Loucy (cell line): Measurements from ENCODE around the gene SLC29A3.

Source experiments
- H2AFZ ChIP-seq: fragments of 200-600 bp; sonication (generic); 2 replicates; pipeline ENCODE4 v1.6.0; 2016; ENCODE audit warnings: antibody characterized with exemption, mild to moderate bottlenecking, low read length, moderate library complexity
- H3F3A ChIP-seq: fragments of 200-600 bp; 2 replicates; pipeline ENCODE4 v1.6.0; 2016; ENCODE audit warnings: antibody characterized with exemption, low read depth, mild to moderate bottlenecking
- H3K27me3 ChIP-seq: fragments of 200-600 bp; sonication (generic); 2 replicates; pipeline ENCODE4 v1.6.1; 2014; ENCODE audit warnings: low read length, mild to moderate bottlenecking; ENCODE audit not compliant: insufficient read depth, poor library complexity, severe bottlenecking
- H3K36me3 ChIP-seq: fragments of 200-600 bp; sonication (generic); 2 replicates; pipeline ENCODE4 v1.6.1; 2016; ENCODE audit warnings: low read length; ENCODE audit not compliant: insufficient read depth
- H3K4me1 ChIP-seq: fragments of 200-600 bp; sonication (generic); 2 replicates; pipeline ENCODE4 v1.5.1; 2014; ENCODE audit warnings: low read length, mild to moderate bottlenecking; ENCODE audit not compliant: insufficient read depth, poor library complexity, severe bottlenecking
- H3K4me2 ChIP-seq: fragments of 200-600 bp; sonication (generic); 2 replicates; pipeline ENCODE4 v1.6.0; 2014; ENCODE audit warnings: antibody characterized with exemption, low read length, low read depth, mild to moderate bottlenecking; ENCODE audit not compliant: poor library complexity, severe bottlenecking
- H3K4me3 ChIP-seq: fragments of 200-600 bp; sonication (generic); 2 replicates; pipeline ENCODE4 v1.5.1; 2014; ENCODE audit warnings: low read length, mild to moderate bottlenecking, mixed read lengths; ENCODE audit not compliant: poor library complexity, severe bottlenecking
- H3K79me2 ChIP-seq: fragments of 200-600 bp; sonication (generic); 2 replicates; pipeline ENCODE4 v1.6.1; 2014; ENCODE audit warnings: low read length; ENCODE audit not compliant: insufficient read depth
- H3K9ac ChIP-seq: fragments of 200-600 bp; sonication (generic); 2 replicates; pipeline ENCODE4 v1.6.0; 2014; ENCODE audit warnings: mild to moderate bottlenecking, low read depth, low read length, moderate library complexity; ENCODE audit not compliant: poor library complexity, severe bottlenecking
- H3K9me2 ChIP-seq: fragments of 200-600 bp; sonication (generic); replicated peaks from 2 replicates; pipeline ENCODE4 v1.6.1; 2016; ENCODE audit warnings: low read depth, low read length, mixed read lengths
- H3K9me3 ChIP-seq: fragments of 200-600 bp; sonication (generic); 2 replicates; pipeline ENCODE4 v1.6.1; 2014; ENCODE audit warnings: mild to moderate bottlenecking, antibody characterized with exemption, low read length, low read depth; ENCODE audit not compliant: insufficient read depth
- H4K20me1 ChIP-seq: fragments of 200-600 bp; sonication (generic); 2 replicates; pipeline ENCODE4 v1.6.0; 2014; ENCODE audit warnings: antibody characterized with exemption, low read length, mild to moderate bottlenecking; ENCODE audit not compliant: insufficient read depth, poor library complexity, severe bottlenecking
- EZH2phosphoT487 ChIP-seq: fragments of 200-600 bp; IDR thresholded peaks from 2 replicates; pipeline ENCODE4 v1.6.1; 2018; ENCODE audit warnings: antibody characterized with exemption, mild to moderate bottlenecking, moderate library complexity, borderline replicate concordance
- TF ChIP-seq, protein P1 (sequence below): fragments of 200-600 bp; sonication (generic); conservative IDR thresholded peaks from 2 replicates; pipeline ENCODE4 v1.5.1; 2014; ENCODE audit warnings: mild to moderate bottlenecking, antibody characterized with exemption, low read length

Gene SLC29A3

DNA sequence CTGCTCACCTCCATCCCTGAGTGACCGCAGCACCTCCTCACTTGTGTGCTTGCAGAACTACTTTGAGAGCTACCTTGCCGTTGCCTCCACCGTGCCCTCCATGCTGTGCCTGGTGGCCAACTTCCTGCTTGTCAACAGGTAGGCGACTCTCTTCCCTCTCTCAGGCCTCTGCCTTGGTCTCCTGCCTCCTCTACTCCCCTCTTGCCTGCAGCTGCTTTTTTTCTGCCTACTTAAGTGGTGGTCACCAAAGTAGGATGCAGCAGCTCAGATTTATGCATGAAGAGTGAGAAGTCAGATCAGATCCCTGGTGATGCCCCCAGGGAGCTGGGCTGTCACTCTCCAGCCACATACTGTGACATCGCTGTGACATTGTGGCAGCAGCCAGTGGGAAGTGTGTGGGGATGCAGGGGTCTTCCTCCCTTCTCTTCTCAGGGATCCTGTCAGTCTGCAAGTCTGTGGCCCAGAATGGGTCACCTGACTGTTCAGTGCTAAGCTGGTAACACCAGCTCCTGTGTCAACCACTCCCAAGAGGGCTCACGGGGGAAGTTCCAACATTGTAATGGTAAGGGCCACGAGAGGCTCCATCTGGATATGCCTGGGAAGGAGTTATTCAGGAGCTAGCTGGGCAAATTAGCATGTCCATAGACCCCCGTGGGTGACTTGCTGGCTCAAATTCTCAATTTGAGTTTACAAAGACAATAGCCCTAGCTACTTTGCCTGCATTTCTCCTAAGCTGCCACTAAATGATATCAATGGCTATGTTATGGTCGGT, 25.3 kb downstream of the SLC29A3 start:
- H3K4me2 ChIP-seq: no peak overlapping the region
- TF ChIP-seq, protein P1, sequence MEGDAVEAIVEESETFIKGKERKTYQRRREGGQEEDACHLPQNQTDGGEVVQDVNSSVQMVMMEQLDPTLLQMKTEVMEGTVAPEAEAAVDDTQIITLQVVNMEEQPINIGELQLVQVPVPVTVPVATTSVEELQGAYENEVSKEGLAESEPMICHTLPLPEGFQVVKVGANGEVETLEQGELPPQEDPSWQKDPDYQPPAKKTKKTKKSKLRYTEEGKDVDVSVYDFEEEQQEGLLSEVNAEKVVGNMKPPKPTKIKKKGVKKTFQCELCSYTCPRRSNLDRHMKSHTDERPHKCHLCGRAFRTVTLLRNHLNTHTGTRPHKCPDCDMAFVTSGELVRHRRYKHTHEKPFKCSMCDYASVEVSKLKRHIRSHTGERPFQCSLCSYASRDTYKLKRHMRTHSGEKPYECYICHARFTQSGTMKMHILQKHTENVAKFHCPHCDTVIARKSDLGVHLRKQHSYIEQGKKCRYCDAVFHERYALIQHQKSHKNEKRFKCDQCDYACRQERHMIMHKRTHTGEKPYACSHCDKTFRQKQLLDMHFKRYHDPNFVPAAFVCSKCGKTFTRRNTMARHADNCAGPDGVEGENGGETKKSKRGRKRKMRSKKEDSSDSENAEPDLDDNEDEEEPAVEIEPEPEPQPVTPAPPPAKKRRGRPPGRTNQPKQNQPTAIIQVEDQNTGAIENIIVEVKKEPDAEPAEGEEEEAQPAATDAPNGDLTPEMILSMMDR: no peak
- TF ChIP-seq EZH2phosphoT487: no peak
- no peaks in the 10 kb centered on the region for H3K4me1 ChIP-seq
- no peaks in the 10 kb centered on the region for H3K27me3 ChIP-seq
- no peaks in the 10 kb centered on the region for H3K9me2 ChIP-seq
- no peaks in the 10 kb centered on the region for H3K9me3 ChIP-seq
- H3K9ac ChIP-seq: no peak overlapping the region
- peaks cover 2% of the 10 kb centered on the region; the same call in 1 of the 2 replicates for H3K36me3 ChIP-seq
- H3F3A ChIP-seq: no peaks in the 10 kb centered on the region
- H2AFZ ChIP-seq: no peak overlapping the region
- no peak overlapping the region for H3K4me3 ChIP-seq
- H3K79me2 ChIP-seq: no peaks in the 10 kb centered on the region
- H4K20me1 ChIP-seq: no peaks in the 10 kb centered on the region

DNA sequence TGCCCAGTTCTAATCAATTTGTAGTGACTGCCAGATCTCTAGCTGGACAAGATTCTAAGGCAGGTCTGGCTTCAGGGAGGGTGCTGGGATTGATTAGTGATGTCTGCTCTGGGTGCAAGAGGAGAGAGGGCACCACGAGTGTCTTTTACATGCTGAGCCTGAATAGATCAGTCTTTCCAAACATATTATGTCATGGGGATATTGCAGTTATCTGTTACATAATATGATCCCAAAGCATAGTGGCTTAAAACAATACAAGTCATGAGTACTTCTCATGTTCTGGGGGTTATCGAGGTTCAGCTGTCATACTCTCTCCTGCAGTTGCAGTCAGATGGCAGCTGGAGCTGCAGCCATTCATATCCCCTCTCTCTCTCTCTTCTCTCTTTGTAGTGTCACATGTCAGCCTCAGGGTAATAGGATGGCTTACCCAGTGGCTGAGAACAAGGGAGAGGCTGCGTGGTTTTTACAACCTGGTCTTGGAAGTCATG, 26.0 kb downstream of the SLC29A3 start:
- no peak overlapping the region for H3K9ac ChIP-seq
- no peaks in the 10 kb centered on the region for H3K9me2 ChIP-seq
- no peaks in the 10 kb centered on the region; the same call in 1 of the 2 replicates for H3K36me3 ChIP-seq
- H3F3A ChIP-seq: no peaks in the 10 kb centered on the region
- H2AFZ ChIP-seq: no peak overlapping the region
- H3K27me3 ChIP-seq: no peaks in the 10 kb centered on the region
- H3K4me1 ChIP-seq: no peaks in the 10 kb centered on the region
- H3K4me3 ChIP-seq: no peak overlapping the region
- no peaks in the 10 kb centered on the region for H3K9me3 ChIP-seq
- no peaks in the 10 kb centered on the region for H4K20me1 ChIP-seq
- no peak overlapping the region for H3K4me2 ChIP-seq
- H3K79me2 ChIP-seq: no peaks in the 10 kb centered on the region
- no peak for TF ChIP-seq EZH2phosphoT487
- TF ChIP-seq, protein P1: no peak

DNA sequence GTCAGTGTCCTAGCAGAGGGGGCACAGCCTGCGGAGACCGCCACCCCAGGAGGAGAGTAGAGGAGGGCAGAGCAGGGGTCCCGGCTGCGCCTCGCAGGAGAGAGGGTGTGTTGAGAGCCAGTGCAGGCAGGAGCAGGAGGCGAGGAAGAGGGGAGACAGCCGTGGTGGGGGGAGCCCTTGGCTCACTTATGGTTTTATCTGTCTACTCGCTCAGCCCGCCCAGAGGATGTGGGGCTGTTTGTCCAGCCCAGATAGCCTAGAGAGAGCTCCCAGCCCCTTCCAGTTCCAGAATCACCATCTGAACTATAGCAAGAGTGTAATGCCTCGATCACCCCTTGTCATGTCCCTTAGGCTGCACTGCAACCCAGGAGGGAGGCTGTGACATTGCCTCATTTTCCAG, 26.6 kb downstream of the SLC29A3 start:
- Histone ChIP-seq H3K36me3 (peaks cover 2% of the 10 kb centered on the region; the same call in 1 of the 2 replicates), H3F3A (no peaks in the 10 kb centered on the region), H3K27me3 (no peaks in the 10 kb centered on the region), H3K4me3 (no peak overlapping the region), H4K20me1 (no peaks in the 10 kb centered on the region), H3K4me2 (no peak overlapping the region), H3K9me3 (no peaks in the 10 kb centered on the region), H2AFZ (no peak overlapping the region), H3K9me2 (no peaks in the 10 kb centered on the region), H3K9ac (no peak overlapping the region), H3K4me1 (no peaks in the 10 kb centered on the region), H3K79me2 (no peaks in the 10 kb centered on the region)
- no peak for TF ChIP-seq EZH2phosphoT487
- TF ChIP-seq, protein P1: no peak
